DMS 273 (cell line): ENCODE results near the gene MEI4.
"Not testable (repeated sequence)": the region's sequence is repeated elsewhere in the genome, so short reads cannot be mapped to it uniquely, and the experiment has no call there.

Experiments used
- DNase-seq: peaks from one replicate; lab custom pipeline; 2025; ENCODE audit not compliant: unreplicated experiment; lab: John Stamatoyannopoulos, UW

MEI4 gene

GRCh38 chr6:77674211-77674610, 21.4 kb downstream of the MEI4 start:
- no peak for DNase-seq

GRCh38 chr6:77678048-77678447, 25.2 kb downstream of the MEI4 start:
- no peak for DNase-seq

- DNase-seq = no peak
Observed at GRCh38 chr6:77683515-77683914, 30.7 kb downstream of the MEI4 start.

- DNase-seq = no peak
Observed at GRCh38 chr6:77686931-77687330, 34.1 kb downstream of the MEI4 start.

GRCh38 chr6:77688649-77689048, 35.8 kb downstream of the MEI4 start:
- no peak for DNase-seq

- DNase-seq = not testable (repeated sequence)
Observed at GRCh38 chr6:77700095-77700494, 47.3 kb downstream of the MEI4 start.

GRCh38 chr6:77707603-77708002, 54.8 kb downstream of the MEI4 start:
- DNase-seq = no peak

GRCh38 chr6:77715588-77715987, 62.7 kb downstream of the MEI4 start:
- no peak for DNase-seq

GRCh38 chr6:77716311-77716710, 63.5 kb downstream of the MEI4 start:
- DNase-seq = no peak

GRCh38 chr6:77736010-77736409, 83.2 kb downstream of the MEI4 start:
- not testable (repeated sequence) for DNase-seq

GRCh38 chr6:77740380-77740779, 87.5 kb downstream of the MEI4 start:
- peak; percentile 7 for DNase-seq

- DNase-seq = not testable (repeated sequence)
Observed at GRCh38 chr6:77752156-77752555, 99.3 kb downstream of the MEI4 start.

- DNase-seq = no peak
Observed at GRCh38 chr6:77762386-77762785, 109.5 kb downstream of the MEI4 start.

- no peak for DNase-seq
Observed at GRCh38 chr6:77763124-77763523, 110.3 kb downstream of the MEI4 start.

- DNase-seq = no peak
Observed at GRCh38 chr6:77764364-77764763, 111.5 kb downstream of the MEI4 start.

- DNase-seq = no peak
Observed at GRCh38 chr6:77773157-77773822, 120.5 kb downstream of the MEI4 start.

- no peak for DNase-seq
Observed at GRCh38 chr6:77774457-77774856, 121.6 kb downstream of the MEI4 start.

GRCh38 chr6:77776441-77776840, 123.6 kb downstream of the MEI4 start:
- no peak for DNase-seq

- no peak for DNase-seq
Observed at GRCh38 chr6:77778527-77778926, 125.7 kb downstream of the MEI4 start.

GRCh38 chr6:77786935-77787629, 134.2 kb downstream of the MEI4 start:
- no peak for DNase-seq

GRCh38 chr6:77796824-77797809, 144.3 kb downstream of the MEI4 start:
- DNase-seq = no peak

GRCh38 chr6:77812304-77812703, 159.5 kb downstream of the MEI4 start:
- no peak for DNase-seq
